Measurements from ENCODE around the gene MRPL40. TPM values are rescaled to one million over a fixed set of nuclear protein-coding genes. Genes with fewer than 3 reads are reported as not detected.

MRPL40 gene
- 10 to 100 TPM; 25.3 to 36.0 (median 31.8) TPM for total RNA-seq

GRCh38 chr22:19432133-19432851, at the start of gene MRPL40:
Gene MRPL40, plus strand, starts transcription at chr22:19432545. Its CDS starts 10 bp downstream, at chr22:19432555.
- Histone ChIP-seq H3K4me1 (peaks cover 9 to 13% of the 10 kb centered on the region in 2 donors), H3K27me3 (no peaks in the 10 kb centered on the region), H3K9me3 (no peaks in the 10 kb centered on the region), H3K36me3 (no peaks in the 10 kb centered on the region), H3K27ac (peak within 1 kb of the TSS; percentile 80 to 91), H3K4me3 (peak within 1 kb of the TSS; percentile 92 to 96 (median 93))
- intact Hi-C loops (cut with DNase I; ENCODE audit: low total_unique reads): no loop called here
- peak; percentile 86 to 88 for DNase-seq (ENCODE audit: low spot score in 2 of 2)
- TF ChIP-seq POLR2AphosphoS5 (IDR thresholded peaks at IDR 0.05) (peak; percentile 86 to 97 (median 95)), POLR2A (IDR thresholded peaks at IDR 0.05) (peak; percentile 81)
- TF ChIP-seq, protein P1, sequence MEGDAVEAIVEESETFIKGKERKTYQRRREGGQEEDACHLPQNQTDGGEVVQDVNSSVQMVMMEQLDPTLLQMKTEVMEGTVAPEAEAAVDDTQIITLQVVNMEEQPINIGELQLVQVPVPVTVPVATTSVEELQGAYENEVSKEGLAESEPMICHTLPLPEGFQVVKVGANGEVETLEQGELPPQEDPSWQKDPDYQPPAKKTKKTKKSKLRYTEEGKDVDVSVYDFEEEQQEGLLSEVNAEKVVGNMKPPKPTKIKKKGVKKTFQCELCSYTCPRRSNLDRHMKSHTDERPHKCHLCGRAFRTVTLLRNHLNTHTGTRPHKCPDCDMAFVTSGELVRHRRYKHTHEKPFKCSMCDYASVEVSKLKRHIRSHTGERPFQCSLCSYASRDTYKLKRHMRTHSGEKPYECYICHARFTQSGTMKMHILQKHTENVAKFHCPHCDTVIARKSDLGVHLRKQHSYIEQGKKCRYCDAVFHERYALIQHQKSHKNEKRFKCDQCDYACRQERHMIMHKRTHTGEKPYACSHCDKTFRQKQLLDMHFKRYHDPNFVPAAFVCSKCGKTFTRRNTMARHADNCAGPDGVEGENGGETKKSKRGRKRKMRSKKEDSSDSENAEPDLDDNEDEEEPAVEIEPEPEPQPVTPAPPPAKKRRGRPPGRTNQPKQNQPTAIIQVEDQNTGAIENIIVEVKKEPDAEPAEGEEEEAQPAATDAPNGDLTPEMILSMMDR (IDR thresholded peaks at IDR 0.05): no peak

DNA sequence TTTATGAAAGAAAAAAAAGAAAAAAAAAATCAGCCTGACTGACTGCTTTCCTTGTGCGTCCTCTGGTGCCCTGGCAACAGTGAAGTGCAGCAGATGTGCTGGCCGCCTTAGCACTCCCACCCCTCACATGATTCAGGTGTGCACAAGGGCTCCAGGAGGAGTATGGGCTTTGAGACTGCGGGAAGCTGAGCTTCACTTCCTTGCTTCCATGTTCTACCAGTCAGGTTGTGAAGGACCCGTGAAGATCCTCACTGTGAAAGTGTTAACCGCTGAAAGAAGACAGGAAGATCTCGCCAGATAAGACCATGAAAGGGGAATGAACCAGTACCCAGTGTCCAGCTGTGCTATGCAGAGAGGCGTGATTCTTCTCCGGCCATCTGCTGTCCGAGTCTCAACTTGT, 49.1 kb upstream of the MRPL40 start:
- intact Hi-C loops (cut with DNase I; ENCODE audit: low total_unique reads): no loop called here
- Histone ChIP-seq H3K4me3 (no peak overlapping the region), H3K36me3 (peaks cover 17% of the 10 kb centered on the region)

DNA sequence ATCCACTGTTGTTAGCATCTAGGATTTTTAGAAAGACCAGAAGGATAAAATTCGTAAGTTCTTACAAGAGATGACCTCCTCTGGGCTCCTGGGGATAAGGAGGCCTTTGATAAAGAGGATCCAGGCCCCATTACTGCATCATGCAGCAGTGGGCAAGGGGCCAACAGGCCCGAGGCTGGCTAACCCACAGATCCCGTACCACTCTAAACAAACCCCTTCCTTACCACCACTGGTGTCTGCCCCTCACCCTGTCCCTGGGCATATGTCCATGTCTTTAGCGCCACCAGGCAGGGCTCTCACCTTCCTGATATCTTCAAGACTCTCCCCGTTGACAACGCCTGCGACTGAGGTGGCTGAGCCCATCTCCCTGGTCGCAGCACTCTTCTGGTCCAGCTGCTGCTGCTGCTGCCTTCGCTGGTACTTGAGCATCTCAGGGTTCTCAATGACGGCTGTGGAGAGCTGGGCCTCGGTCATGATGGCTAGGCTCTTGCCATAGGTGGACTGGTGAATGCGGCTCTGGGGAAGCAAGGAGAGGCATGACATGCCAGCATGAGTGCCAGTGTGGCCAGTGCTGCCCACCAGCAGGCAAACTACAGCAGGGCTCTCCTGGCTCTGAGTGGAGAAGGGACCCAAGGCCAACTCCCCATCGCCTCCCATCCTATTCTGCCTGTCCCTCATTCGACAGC, 47.0 kb upstream of the MRPL40 start:
- H3K9me3 ChIP-seq: no peaks in the 10 kb centered on the region
- intact Hi-C loops (cut with DNase I; ENCODE audit: low total_unique reads): no loop called here
- H3K36me3 ChIP-seq: peaks cover 17% of the 10 kb centered on the region

More for the DNA sequence above, 49.1 kb upstream of the MRPL40 start:
- Histone ChIP-seq H3K27me3 (no peaks in the 10 kb centered on the region), H3K9me3 (no peaks in the 10 kb centered on the region), H3K27ac (no peak overlapping the region), H3K4me1 (no peaks in the 10 kb centered on the region)
- DNase-seq (ENCODE audit: low spot score in 2 of 2): no peak
- TF ChIP-seq POLR2AphosphoS5 (IDR thresholded peaks at IDR 0.05): no peak

GRCh38 chr22:19386248-19386647, 46.1 kb upstream of the MRPL40 start:
- intact Hi-C loops (cut with DNase I; ENCODE audit: low total_unique reads): no loop called here
- Histone ChIP-seq H3K36me3 (peaks cover 17% of the 10 kb centered on the region), H3K4me1 (no peaks in the 10 kb centered on the region), H3K27ac (no peak overlapping the region), H3K4me3 (no peak overlapping the region), H3K27me3 (no peaks in the 10 kb centered on the region), H3K9me3 (no peaks in the 10 kb centered on the region)
- TF ChIP-seq POLR2A (IDR thresholded peaks at IDR 0.05) (no peak), POLR2AphosphoS5 (IDR thresholded peaks at IDR 0.05) (no peak)
- TF ChIP-seq, protein P1 (IDR thresholded peaks at IDR 0.05): no peak
- DNase-seq (ENCODE audit: low spot score in 2 of 2): no peak

More for the DNA sequence above, 47.0 kb upstream of the MRPL40 start:
- Histone ChIP-seq H3K27ac (no peak overlapping the region), H3K4me1 (no peaks in the 10 kb centered on the region), H3K4me3 (no peak overlapping the region), H3K27me3 (no peaks in the 10 kb centered on the region)
- TF ChIP-seq, protein P1 (IDR thresholded peaks at IDR 0.05): no peak
- TF ChIP-seq POLR2AphosphoS5 (IDR thresholded peaks at IDR 0.05): no peak
- DNase-seq (ENCODE audit: low spot score in 2 of 2): no peak

DNA sequence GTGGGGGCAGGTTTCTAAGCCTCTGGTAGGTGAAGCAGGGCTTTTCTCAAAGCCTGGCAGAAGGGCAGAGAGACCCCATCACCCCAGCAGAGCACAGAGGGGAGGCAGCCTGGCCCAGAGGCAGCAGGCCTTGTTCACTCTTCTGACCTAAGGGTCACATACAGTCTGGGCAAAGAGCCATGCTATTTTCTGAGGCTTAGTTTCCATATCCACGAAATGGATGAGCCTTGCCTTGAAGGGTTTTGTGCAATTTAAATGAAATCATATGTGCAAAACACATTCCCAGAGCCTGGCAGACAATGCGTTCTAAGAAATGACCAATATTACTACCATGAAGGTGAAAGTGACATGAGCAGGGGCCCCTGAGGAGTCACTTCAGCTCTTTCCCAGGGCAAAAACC, 45.3 kb upstream of the MRPL40 start:
- Histone ChIP-seq H3K9me3 (no peaks in the 10 kb centered on the region), H3K36me3 (peaks cover 17% of the 10 kb centered on the region), H3K4me3 (no peak overlapping the region), H3K4me1 (no peaks in the 10 kb centered on the region), H3K27me3 (no peaks in the 10 kb centered on the region), H3K27ac (no peak overlapping the region)
- DNase-seq (ENCODE audit: low spot score in 2 of 2): no peak
- TF ChIP-seq, protein P1 (IDR thresholded peaks at IDR 0.05): no peak
- TF ChIP-seq POLR2AphosphoS5 (IDR thresholded peaks at IDR 0.05) (no peak), POLR2A (IDR thresholded peaks at IDR 0.05) (no peak)
- intact Hi-C loops (cut with DNase I; ENCODE audit: low total_unique reads): no loop called here

Data from breast epithelium (tissue), 4 donors.